Upper lobe of left lung (tissue), 6 donors: ENCODE data around the gene OR6S1. TPM values are rescaled to one million over a fixed set of nuclear protein-coding genes. Genes with fewer than 3 reads are reported as not detected.

ENCODE experiments used
- ATAC-seq, 2 donors: fragments of 200-7000 bp; cut with Tn5 transposase; one replicate each; pipeline ENCODE4 v1.9.1; 2022; ENCODE audit warnings: mild to moderate bottlenecking in 2 of 2, moderate library complexity in 2 of 2; ENCODE audit not compliant: low FRiP score in 2 of 2
- DNase-seq, 2 donors: peaks; one replicate each; pipeline ENCODE4 v3.0.0-alpha.2; 2019 to 2020
- H3K27ac ChIP-seq, 4 donors: fragments of 200-600 bp; sonication (generic); one replicate each; pipeline ENCODE4 v1.5.1; 2016 to 2019
- H3K27me3 ChIP-seq, 4 donors: fragments of 200-600 bp; sonication (generic); one replicate each; pipeline ENCODE4 v1.5.1; 2017 to 2019
- H3K36me3 ChIP-seq, 4 donors: fragments of 200-600 bp; sonication (generic); one replicate each; pipeline ENCODE4 v1.5.1; 2016 to 2019
- H3K4me1 ChIP-seq, 4 donors: fragments of 200-600 bp; sonication (generic); one replicate each; pipeline ENCODE4 v1.5.1; 2018 to 2019
- H3K4me3 ChIP-seq, 4 donors: fragments of 200-600 bp; sonication (generic); one replicate each; pipeline ENCODE4 v1.5.1; 2017 to 2019; ENCODE audit warnings: mild to moderate bottlenecking in 2 of 4, moderate library complexity in 1 of 4
- H3K9me3 ChIP-seq, 4 donors: fragments of 200-600 bp; sonication (generic); one replicate each; pipeline ENCODE4 v1.5.1; 2018 to 2019
- EP300 ChIP-seq, 4 donors: sonication (generic); formaldehyde crosslinking; IDR thresholded peaks; one replicate each; pipeline ENCODE4 v1.5.1; 2017; ENCODE audit warnings: antibody characterized with exemption in 4 of 4, control low read depth in 2 of 4
- POLR2A ChIP-seq, 4 donors: fragments of 450-650 bp; IDR thresholded peaks; one replicate each; pipeline ENCODE4 v1.5.1; 2016 to 2017; ENCODE audit warnings: antibody characterized with exemption in 4 of 4, mild to moderate bottlenecking in 2 of 4
- POLR2AphosphoS5 ChIP-seq, 2 donors: sonication (generic); formaldehyde crosslinking; IDR thresholded peaks; one replicate each; pipeline ENCODE4 v1.5.1; 2017; ENCODE audit warnings: antibody characterized with exemption in 2 of 2
- WGBS, 2 donors: methylation state at CpG; one replicate each; pipeline ENCODE4 v1.1.5; 2017 to 2018; 5-methylcytosine and 5-hydroxymethylcytosine counted together
- total RNA-seq, 6 donors: library from RNA; depleted of rRNA in 4 of 6; stranded (reverse); fragments of >200 nt in 4 of 6; gene quantifications; one replicate each; pipeline versions ENCODE4 v1.1.0 to v1.2.1, GENCODE V29; 2016 to 2021
- TF ChIP-seq, protein P1 (sequence below), 6 experiments: fragments of 450-650 bp in 4 of 6; fragments of 200-600 bp in 2 of 6; sonication (generic) in 2 of 6; IDR thresholded peaks; one replicate each; pipeline ENCODE4 v1.5.1; 2016 to 2019; ENCODE audit warnings: antibody characterized with exemption in 6 of 6
- donor health status: DM: no; HTN: no; CAD: no; lungs with moderate emphysema.
- donor health status: DM: no; HTN: yes; CAD: no; lungs with severe emphysema.

Gene OR6S1
- total RNA-seq, 6 donors from 2014 or later: not detected

DNA sequence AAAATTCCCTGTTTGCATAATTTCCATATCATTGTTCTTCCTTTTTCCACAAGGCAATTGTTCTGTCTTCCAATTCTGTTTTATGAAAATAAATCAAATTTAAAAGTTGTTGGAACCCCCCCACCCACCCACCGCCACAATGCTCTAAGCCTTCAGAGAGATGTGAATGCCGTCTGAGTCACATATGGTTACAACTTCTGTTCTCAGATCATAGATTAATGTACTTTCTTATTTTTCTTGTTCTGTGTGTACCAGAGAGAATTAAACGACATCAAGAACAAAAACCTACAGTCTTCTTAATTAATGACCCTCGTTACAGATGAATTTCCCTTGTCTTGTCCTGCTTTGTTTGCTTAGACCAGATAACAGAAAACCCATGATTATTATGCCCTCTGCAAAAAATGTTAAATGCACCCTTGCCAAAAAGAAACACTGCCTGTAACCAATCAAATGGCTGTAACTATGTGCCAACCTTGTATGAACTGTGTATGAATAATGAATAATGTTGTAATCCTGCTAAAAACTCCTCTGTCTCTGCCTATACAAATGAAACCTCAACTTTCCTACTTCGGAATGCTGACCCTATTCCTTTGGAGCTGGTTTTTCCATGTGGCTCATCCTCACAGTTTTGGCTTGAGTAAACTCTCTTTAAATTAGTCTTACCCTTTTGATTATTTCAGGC lies 14.0 kb downstream of the OR6S1 start:
- TF ChIP-seq, protein P1, sequence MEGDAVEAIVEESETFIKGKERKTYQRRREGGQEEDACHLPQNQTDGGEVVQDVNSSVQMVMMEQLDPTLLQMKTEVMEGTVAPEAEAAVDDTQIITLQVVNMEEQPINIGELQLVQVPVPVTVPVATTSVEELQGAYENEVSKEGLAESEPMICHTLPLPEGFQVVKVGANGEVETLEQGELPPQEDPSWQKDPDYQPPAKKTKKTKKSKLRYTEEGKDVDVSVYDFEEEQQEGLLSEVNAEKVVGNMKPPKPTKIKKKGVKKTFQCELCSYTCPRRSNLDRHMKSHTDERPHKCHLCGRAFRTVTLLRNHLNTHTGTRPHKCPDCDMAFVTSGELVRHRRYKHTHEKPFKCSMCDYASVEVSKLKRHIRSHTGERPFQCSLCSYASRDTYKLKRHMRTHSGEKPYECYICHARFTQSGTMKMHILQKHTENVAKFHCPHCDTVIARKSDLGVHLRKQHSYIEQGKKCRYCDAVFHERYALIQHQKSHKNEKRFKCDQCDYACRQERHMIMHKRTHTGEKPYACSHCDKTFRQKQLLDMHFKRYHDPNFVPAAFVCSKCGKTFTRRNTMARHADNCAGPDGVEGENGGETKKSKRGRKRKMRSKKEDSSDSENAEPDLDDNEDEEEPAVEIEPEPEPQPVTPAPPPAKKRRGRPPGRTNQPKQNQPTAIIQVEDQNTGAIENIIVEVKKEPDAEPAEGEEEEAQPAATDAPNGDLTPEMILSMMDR (IDR thresholded peaks at IDR 0.05): no peak
- TF ChIP-seq POLR2AphosphoS5 (IDR thresholded peaks at IDR 0.05): no peak
- TF ChIP-seq EP300 (IDR thresholded peaks at IDR 0.05): no peak
- TF ChIP-seq POLR2A (IDR thresholded peaks at IDR 0.05): no peak
- whole genome bisulfite sequencing, 2 donors: 63 to 67% methylated on average over 5 of the region's 5 CpGs
- no peak overlapping the region for H3K4me3 ChIP-seq
- no peak for ATAC-seq
- no peaks in the 10 kb centered on the region for H3K9me3 ChIP-seq
- no peak overlapping the region for H3K27ac ChIP-seq
- H3K27me3 ChIP-seq: peaks cover 0 to 7% (median under 1%) of the 10 kb centered on the region in 4 donors
- DNase-seq: no peak
- H3K4me1 ChIP-seq: peaks cover 31 to 69% (median 46%) of the 10 kb centered on the region in 4 donors
- H3K36me3 ChIP-seq: no peaks in the 10 kb centered on the region

DNA sequence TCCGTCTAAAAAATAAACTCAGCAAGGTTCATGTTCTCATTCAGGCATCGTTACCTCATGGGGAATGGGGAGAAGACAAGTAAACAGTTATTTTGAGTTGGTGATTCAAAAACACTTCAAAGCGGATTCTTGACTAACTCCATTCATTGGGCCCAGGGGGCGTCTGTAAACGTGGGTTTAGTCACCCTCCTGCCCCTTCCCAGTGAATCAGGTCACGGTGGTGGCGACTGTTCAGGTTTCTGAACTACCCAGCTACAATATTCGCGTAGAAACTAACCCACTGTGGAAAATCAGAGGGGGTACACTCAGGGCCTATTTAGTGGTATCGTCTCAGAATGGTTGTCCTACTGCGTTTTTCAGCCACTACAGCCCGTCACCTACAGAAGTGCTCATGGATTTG lies 15.2 kb downstream of the OR6S1 start:
- Histone ChIP-seq H3K36me3 (no peaks in the 10 kb centered on the region), H3K4me1 (peaks cover 19 to 58% (median 35%) of the 10 kb centered on the region in 4 donors), H3K4me3 (peak overlapping the region in 1 of 4 donors; percentile 31), H3K27ac (no peak overlapping the region), H3K9me3 (no peaks in the 10 kb centered on the region), H3K27me3 (peaks cover 0 to 3% (median 0%) of the 10 kb centered on the region in 4 donors)
- DNase-seq (no peak), ATAC-seq (no peak)
- WGBS, 2 donors: 28 to 34% methylated on average over 10 to 12 of the region's 12 CpGs
- no peak for TF ChIP-seq EP300 (IDR thresholded peaks at IDR 0.05)
- no peak for TF ChIP-seq POLR2AphosphoS5 (IDR thresholded peaks at IDR 0.05)
- TF ChIP-seq POLR2A (IDR thresholded peaks at IDR 0.05): no peak
- TF ChIP-seq, protein P1 (IDR thresholded peaks at IDR 0.05): no peak

DNA sequence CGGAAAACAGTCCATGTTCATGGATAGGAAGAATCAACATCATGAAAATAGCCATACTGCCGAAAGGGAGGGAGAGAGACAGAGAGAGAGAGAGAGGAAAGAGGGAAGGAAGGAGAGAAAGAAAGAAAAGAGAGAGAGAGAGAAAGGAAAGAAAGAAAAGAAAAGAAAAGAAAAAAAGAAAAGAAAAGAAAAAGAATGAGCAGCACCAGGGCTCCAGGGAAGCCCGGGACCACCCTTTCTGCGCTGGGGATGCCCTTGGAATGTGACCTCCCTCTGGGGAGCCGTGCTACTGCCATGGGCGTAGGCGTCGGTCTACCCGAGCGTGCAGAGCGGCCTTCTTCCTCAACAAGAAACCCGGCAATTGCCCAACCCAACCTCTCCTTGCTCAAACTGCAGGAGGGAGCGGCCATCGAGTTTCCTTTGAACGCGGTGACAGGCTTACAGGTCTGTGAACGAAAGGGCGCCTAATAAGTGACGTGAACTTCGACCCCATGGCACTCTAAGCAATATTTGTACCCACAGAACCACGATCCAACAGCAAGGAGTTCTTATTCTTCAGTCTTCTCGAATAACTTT lies 16.9 kb downstream of the OR6S1 start:
- no peaks in the 10 kb centered on the region for H3K9me3 ChIP-seq
- ATAC-seq (peak; percentile 36 to 83), DNase-seq (peak in 1 of 2 donors; percentile 89)
- peaks cover 0 to 3% (median 0%) of the 10 kb centered on the region in 4 donors for H3K27me3 ChIP-seq
- peaks cover 11 to 46% (median 30%) of the 10 kb centered on the region in 4 donors for H3K4me1 ChIP-seq
- 5 to 9% methylated on average over 22 of the region's 22 CpGs for WGBS, 2 donors
- TF ChIP-seq POLR2A (IDR thresholded peaks at IDR 0.05) (no peak), EP300 (IDR thresholded peaks at IDR 0.05) (no peak), POLR2AphosphoS5 (IDR thresholded peaks at IDR 0.05) (no peak)
- TF ChIP-seq, protein P1 (IDR thresholded peaks at IDR 0.05): no peak
- H3K4me3 ChIP-seq: peak overlapping the region in 3 of 4 donors; percentile 9 to 31 (median 28)
- no peaks in the 10 kb centered on the region for H3K36me3 ChIP-seq
- H3K27ac ChIP-seq: no peak overlapping the region

DNA sequence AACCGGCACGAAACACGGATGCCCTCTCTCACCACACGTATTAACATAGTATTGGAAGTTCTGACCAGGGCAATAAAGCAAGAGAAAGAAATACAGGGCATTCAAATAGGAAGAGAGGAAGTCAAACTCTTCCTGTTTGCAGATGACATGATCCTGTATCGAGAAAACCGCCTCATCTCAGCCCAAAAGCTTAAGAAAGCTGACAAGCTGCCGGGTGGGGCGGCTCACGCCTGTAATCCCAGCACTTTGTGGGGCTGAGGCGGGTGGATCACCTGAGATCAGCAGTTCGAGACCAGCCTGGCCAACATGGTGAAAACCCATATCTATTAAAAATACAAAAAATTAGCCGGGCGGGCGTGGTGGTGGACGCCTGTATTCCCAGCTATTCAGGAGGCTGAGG lies 17.7 kb downstream of the OR6S1 start:
- no peaks in the 10 kb centered on the region for H3K36me3 ChIP-seq
- H3K27ac ChIP-seq: no peak overlapping the region
- TF ChIP-seq EP300 (IDR thresholded peaks at IDR 0.05): no peak
- TF ChIP-seq POLR2A (IDR thresholded peaks at IDR 0.05): no peak
- TF ChIP-seq, protein P1 (IDR thresholded peaks at IDR 0.05): no peak
- TF ChIP-seq POLR2AphosphoS5 (IDR thresholded peaks at IDR 0.05): no peak
- DNase-seq: no peak
- no peak overlapping the region for H3K4me3 ChIP-seq
- 40 to 55% methylated on average over 15 of the region's 15 CpGs for WGBS, 2 donors
- no peak for ATAC-seq
- peaks cover 0 to 3% (median 0%) of the 10 kb centered on the region in 4 donors for H3K27me3 ChIP-seq
- H3K4me1 ChIP-seq: peaks cover 11 to 46% (median 30%) of the 10 kb centered on the region in 4 donors
- H3K9me3 ChIP-seq: no peaks in the 10 kb centered on the region
